SW480 (cell line): Measurements from ENCODE around the gene HMGB3.
"Not testable (repeated sequence)": the region's sequence is repeated elsewhere in the genome, so short reads cannot be mapped to it uniquely, and the experiment has no call there.

Experiments
- DNase-seq: peaks from one replicate; pipeline ENCODE4 v3.0.0-alpha.2; 2016; ENCODE audit warnings: low spot score

HMGB3 gene

GRCh38 chrX:150977411-150978162 is 5.5 kb upstream of the HMGB3 start:
- DNase-seq, result no peak

GRCh38 chrX:150980186-150980585 is 2.9 kb upstream of the HMGB3 start:
- no peak for DNase-seq

GRCh38 chrX:150980711-150981110 is 2.4 kb upstream of the HMGB3 start:
- DNase-seq, result no peak

GRCh38 chrX:150982235-150982787 is 824 bp upstream of the HMGB3 start:
- no peak for DNase-seq

- no peak for DNase-seq
These were observed 510 bp downstream of the HMGB3 start for GRCh38 chrX:150983521-150984168.

GRCh38 chrX:150984169-150984824 is 1.2 kb downstream of the HMGB3 start:
- no peak for DNase-seq

- DNase-seq, result not testable (repeated sequence)
These were observed 4.6 kb downstream of the HMGB3 start for GRCh38 chrX:150987687-150988086.

- no peak for DNase-seq
These were observed 6.3 kb downstream of the HMGB3 start for GRCh38 chrX:150989420-150989819.

- no peak for DNase-seq
These were observed 7.8 kb downstream of the HMGB3 start for GRCh38 chrX:150990910-150991309.

GRCh38 chrX:151000861-151001331 is 17.8 kb downstream of the HMGB3 start:
- DNase-seq, result no peak

GRCh38 chrX:151004085-151004484 is 20.9 kb downstream of the HMGB3 start:
- no peak for DNase-seq

GRCh38 chrX:151006410-151007109 is 23.4 kb downstream of the HMGB3 start:
- no peak for DNase-seq

GRCh38 chrX:151009582-151009981 is 26.4 kb downstream of the HMGB3 start:
- DNase-seq, result no peak

GRCh38 chrX:151013164-151013743 is 30.1 kb downstream of the HMGB3 start:
- no peak for DNase-seq

- DNase-seq, result no peak
These were observed 32.5 kb downstream of the HMGB3 start for GRCh38 chrX:151015684-151016083.

GRCh38 chrX:151019856-151020255 is 36.7 kb downstream of the HMGB3 start:
- DNase-seq, result no peak

- no peak for DNase-seq
These were observed 47.7 kb downstream of the HMGB3 start for GRCh38 chrX:151030845-151031244.

GRCh38 chrX:151031391-151031975 is 48.3 kb downstream of the HMGB3 start:
- DNase-seq, result no peak

- DNase-seq, result no peak
These were observed 56.2 kb downstream of the HMGB3 start for GRCh38 chrX:151039351-151039750.
